GM12878 (cell line): ENCODE data around the gene PLCD1. TPM values are rescaled to one million over a fixed set of nuclear protein-coding genes. Genes with fewer than 3 reads are reported as not detected.

Experiments
- ATAC-seq: fragments of 200-7000 bp; cut with Tn5 transposase; 3 replicates; pipeline ENCODE4 v1.9.1; 2020; ENCODE audit warnings: mild to moderate bottlenecking, moderate library complexity
- BruUV-seq: library from RNA; stranded (reverse); fragments of 400-500 nt; replicated peaks from 2 replicates; lab custom pipeline; 2021; lab: Mats Ljungman, UMichigan
- CTCF ChIA-PET: fragments of 300-600 bp; sonication (Branson Sonifier 250); formaldehyde crosslinking; extraction: SDS; loops from one replicate; lab custom pipeline; 2021; ENCODE audit warnings: inconsistent platforms; lab: Yijun Ruan, JAX
- POLR2A ChIA-PET: fragments of 350-600 bp; formaldehyde crosslinking; extraction: SDS; loops from one replicate; lab custom pipeline; 2021; ENCODE audit warnings: inconsistent platforms; lab: Charles Lee
- RAD21 ChIA-PET: fragments of 300-600 bp; sonication (Branson Sonifier 250); formaldehyde crosslinking; loops from one replicate; lab custom pipeline; 2023; ENCODE audit warnings: antibody characterized with exemption; ENCODE audit not compliant: unreplicated experiment; lab: Charles Lee
- SMC1A ChIA-PET: fragments of 300-600 bp; sonication (Branson Sonifier 250); formaldehyde crosslinking; loops from one replicate; lab custom pipeline; 2023; ENCODE audit not compliant: unreplicated experiment, uncharacterized antibody; lab: Charles Lee
- DNase-seq: peaks from one replicate; pipeline ENCODE4 v3.0.0-alpha.2; 2011; ENCODE audit warnings: low read depth, low spot score
- FAIRE-seq: peaks from 3 replicates; lab custom pipeline; 2011; peaks lifted over from hg19 to GRCh38; lab: Jason Lieb, UNC
- H2AFZ ChIP-seq: 2 replicates; pipeline ENCODE4 v1.6.0; 2011; ENCODE audit warnings: low read depth, low read length, control low read depth; ENCODE audit not compliant: control insufficient read depth
- H3K27ac ChIP-seq: 2 replicates; pipeline ENCODE4 v1.5.1; 2011; ENCODE audit warnings: control low read depth; ENCODE audit not compliant: control insufficient read depth, insufficient read depth
- H3K27me3 ChIP-seq, 2 experiments: replicated peaks in 1 of 2; 2 replicates each; pipeline versions ENCODE4 v1.6.0 to v1.6.1; 2011; ENCODE audit warnings: low read length in 1 of 2; ENCODE audit not compliant: control insufficient read depth in 2 of 2, insufficient read depth in 2 of 2
- H3K36me3 ChIP-seq, 2 experiments: 2 replicates each; pipeline ENCODE4 v1.5.1; 2011; ENCODE audit warnings: low read length in 1 of 2; ENCODE audit not compliant: control insufficient read depth in 2 of 2, insufficient read depth in 2 of 2
- H3K4me1 ChIP-seq: 2 replicates; pipeline ENCODE4 v1.6.1; 2011; ENCODE audit warnings: mild to moderate bottlenecking, low read length, moderate library complexity, mixed read lengths; ENCODE audit not compliant: control insufficient read depth, insufficient read depth
- H3K4me2 ChIP-seq: 2 replicates; pipeline ENCODE4 v1.6.0; 2011; ENCODE audit warnings: control low read depth; ENCODE audit not compliant: control insufficient read depth, insufficient read depth
- H3K4me3 ChIP-seq: fragments of 200-600 bp; sonication (generic); 2 replicates; pipeline ENCODE4 v1.5.1; 2016
- H3K79me2 ChIP-seq: 2 replicates; pipeline ENCODE4 v1.6.0; 2011; ENCODE audit warnings: low read length; ENCODE audit not compliant: control insufficient read depth, insufficient read depth
- H3K9ac ChIP-seq: 2 replicates; pipeline ENCODE4 v1.8.0; 2011; ENCODE audit warnings: low read length, control low read depth, mixed read lengths; ENCODE audit not compliant: control insufficient read depth, insufficient read depth
- H3K9me3 ChIP-seq: replicated peaks from 3 replicates; pipeline ENCODE4 v1.5.1; 2011; ENCODE audit warnings: mild to moderate bottlenecking, low read length; ENCODE audit not compliant: control insufficient read depth, insufficient read depth
- H4K20me1 ChIP-seq: 2 replicates; pipeline ENCODE4 v1.6.0; 2011; ENCODE audit not compliant: control insufficient read depth, insufficient read depth
- ASH2L ChIP-seq: fragments of 300-600, 200-600 bp; sonication (generic); IDR thresholded peaks from 2 replicates; pipeline ENCODE4 v1.6.1; 2017; ENCODE audit warnings: low read depth, mild to moderate bottlenecking, borderline replicate concordance
- BACH1 ChIP-seq: fragments of 450-650 bp; IDR thresholded peaks from 2 replicates; pipeline ENCODE4 v1.6.1; 2017; ENCODE audit warnings: mild to moderate bottlenecking, borderline replicate concordance
- PKNOX1 ChIP-seq: fragments of 450-650 bp; IDR thresholded peaks from 2 replicates; pipeline ENCODE4 v1.6.1; 2016; ENCODE audit warnings: mild to moderate bottlenecking
- WGBS: methylation state at CpG from one replicate; pipeline ENCODE4 v1.1.6; 2016; ENCODE audit warnings: low lambda C conversion rate; ENCODE audit not compliant: insufficient replicate concordance, insufficient coverage; ENCODE audit errors: missing lambda C conversion rate; 5-methylcytosine and 5-hydroxymethylcytosine counted together
- in situ Hi-C: fragments of 300-500 bp; cut with MboI; formaldehyde crosslinking; loops from 9 replicates; pipeline ENCODE4 v1.14.3; 2018; ENCODE audit warnings: mixed read lengths
- intact Hi-C: fragments of 100-400 bp; cut with micrococcal nuclease; formaldehyde crosslinking; loops from one replicate; pipeline ENCODE4 v1.14.2; 2022; ENCODE audit not compliant: unreplicated experiment
- polyA plus RNA-seq, 11 experiments: library from polyadenylated mRNA; depleted of rRNA in 4 of 11; unstranded in 6 of 11; stranded (reverse) in 5 of 11; fragments of >200 nt; fragmentation: Nextera tagmentation in 4 of 11; fragmentation: Illumina TruSeq in 1 of 11; extraction: Ambion mirVana in 4 of 11; extraction: Trizol in 1 of 11; gene quantifications; 1 replicate in 1 of 11; 2 replicates in 10 of 11; pipeline versions ENCODE4 v1.2.1 to v1.2.3, GENCODE V29; 2011 to 2016; ENCODE audit warnings: inconsistent platforms in 2 of 11, missing spikeins in 2 of 11, low read depth in 1 of 11
- total RNA-seq, 4 experiments: library from RNA; depleted of rRNA in 3 of 4; stranded (reverse); fragments of >200 nt in 3 of 4; fragmentation: Illumina TruSeq in 1 of 4; extraction: Trizol in 1 of 4; gene quantifications; 2 replicates each; pipeline versions ENCODE4 v1.2.1 to v1.2.3, GENCODE V29; 2013 to 2021

The PLCD1 gene
- total and polyA plus RNA-seq, 10 of the 15 experiments (the other 5 are each of a cell fraction or from before 2014, with no cell fraction given): 0.20 to 3.9 (median 1.2) TPM; not detected in 1

DNA sequence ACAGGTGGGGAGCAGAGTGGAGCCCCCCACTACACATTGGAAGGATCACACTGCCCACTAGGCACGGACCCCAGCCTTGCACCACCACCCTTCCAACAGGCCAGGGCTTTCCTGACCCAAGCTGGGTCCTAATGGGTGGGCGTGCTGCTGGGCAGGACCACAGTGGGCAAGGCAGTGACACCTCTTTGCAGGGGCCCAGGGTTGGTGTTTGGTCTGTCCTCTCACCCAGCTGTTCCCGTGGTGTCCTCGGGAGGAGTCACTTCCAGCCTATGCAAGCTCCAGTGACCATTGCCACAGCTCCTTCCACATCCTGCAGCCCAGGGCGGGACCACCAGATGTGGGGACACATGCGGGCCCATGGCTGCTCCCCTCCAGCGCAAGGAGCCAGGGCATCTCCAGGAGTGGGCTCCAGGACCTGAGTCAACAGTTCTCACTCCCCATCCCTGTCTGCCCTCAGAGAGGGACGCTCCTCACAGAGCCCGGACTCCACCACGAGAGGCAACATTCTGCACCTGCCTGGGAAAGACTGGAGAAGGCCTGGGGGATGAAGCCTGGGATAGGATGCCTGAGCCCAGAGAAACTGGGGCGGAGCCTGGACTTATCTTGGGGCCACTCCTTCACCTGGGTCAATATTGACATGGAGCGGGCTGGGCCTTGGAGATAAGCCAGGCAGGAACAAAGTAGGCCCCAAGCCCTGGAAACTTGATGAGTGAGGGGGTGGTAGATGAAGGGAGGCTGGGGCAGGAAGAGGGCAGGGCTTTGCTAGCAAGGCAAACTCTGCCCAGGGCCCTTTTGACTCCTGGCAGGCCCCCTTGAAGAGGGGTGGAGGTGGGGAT is 42.7 kb downstream of the PLCD1 start:
- in situ Hi-C loops: no loop called here
- H3K4me1 ChIP-seq: no peaks in the 10 kb centered on the region
- no peaks in the 10 kb centered on the region for H3K79me2 ChIP-seq
- no peak overlapping the region for H3K27ac ChIP-seq
- TF ChIP-seq ASH2L (no peak), PKNOX1 (no peak), BACH1 (no peak)
- H4K20me1 ChIP-seq: no peaks in the 10 kb centered on the region
- no peaks in the 10 kb centered on the region; a peak in 1 of 4 replicates for H3K27me3 ChIP-seq
- DNase-seq (no peak), FAIRE-seq (no peak), ATAC-seq (no peak)
- BruUV-seq: no TSS peak
- no peak overlapping the region for H3K4me3 ChIP-seq
- H2AFZ ChIP-seq: no peak overlapping the region
- ChIA-PET CTCF (interaction anchor here (1.0 to 1.9 kb wide), 3 partner anchors 12 to 132 kb away, joined by 3 to 12 read pairs (median 3); no protein-coding TSS in a partner anchor), SMC1A (interaction anchor here (1.0 kb wide), 1 partner anchor 10 kb away, joined by 3 read pairs; no protein-coding TSS in a partner anchor), RAD21 (no interaction called here), POLR2A (no interaction called here)
- WGBS: 36% methylated on average over 12 of the region's 12 CpGs
- no peaks in the 10 kb centered on the region for H3K36me3 ChIP-seq
- no peaks in the 10 kb centered on the region for H3K9me3 ChIP-seq
- H3K9ac ChIP-seq: no peak overlapping the region
- no peak overlapping the region for H3K4me2 ChIP-seq
- intact Hi-C loops: no loop called here
